Ramos (cell line): Measurements from ENCODE around the gene PNPLA1.

Experiments
- in situ Hi-C: fragments of 300-500 bp; cut with MboI; formaldehyde crosslinking; loops from one replicate; pipeline ENCODE4 v1.14.3; 2022; ENCODE audit warnings: low sequenced_read_pairs; ENCODE audit not compliant: unreplicated experiment

PNPLA1 gene

GRCh38 chr6:36280983-36281382 is 11.1 kb downstream of the PNPLA1 start:
- in situ Hi-C loops = no loop called here

- in situ Hi-C loops = no loop called here
Observed at GRCh38 chr6:36283608-36284007, 13.7 kb downstream of the PNPLA1 start.

GRCh38 chr6:36284359-36284758 is 14.5 kb downstream of the PNPLA1 start:
- in situ Hi-C loops = no loop called here

- in situ Hi-C loops = no loop called here
Observed at GRCh38 chr6:36285187-36285671, 15.4 kb downstream of the PNPLA1 start.

GRCh38 chr6:36285797-36286196 is 15.9 kb downstream of the PNPLA1 start:
- in situ Hi-C loops = no loop called here

- in situ Hi-C loops = no loop called here
Observed at GRCh38 chr6:36286858-36287257, 17.0 kb downstream of the PNPLA1 start.

GRCh38 chr6:36289281-36289878 is 19.5 kb downstream of the PNPLA1 start:
- in situ Hi-C loops = no loop called here

- in situ Hi-C loops = no loop called here
Observed at GRCh38 chr6:36290668-36291620, 21.1 kb downstream of the PNPLA1 start.

- in situ Hi-C loops = no loop called here
Observed at GRCh38 chr6:36292170-36292569, 22.3 kb downstream of the PNPLA1 start.

- in situ Hi-C loops = no loop called here
Observed at GRCh38 chr6:36296240-36296639, 26.4 kb downstream of the PNPLA1 start.

- in situ Hi-C loops = no loop called here
Observed at GRCh38 chr6:36297051-36297450, 27.2 kb downstream of the PNPLA1 start.

GRCh38 chr6:36297511-36297910 is 27.7 kb downstream of the PNPLA1 start:
- in situ Hi-C loops = no loop called here

GRCh38 chr6:36298027-36298426 is 28.2 kb downstream of the PNPLA1 start:
- in situ Hi-C loops = no loop called here

- in situ Hi-C loops = no loop called here
Observed at GRCh38 chr6:36301085-36301658, 31.3 kb downstream of the PNPLA1 start.

- in situ Hi-C loops = no loop called here
Observed at GRCh38 chr6:36301781-36302180, 31.9 kb downstream of the PNPLA1 start.

- in situ Hi-C loops = no loop called here
Observed at GRCh38 chr6:36302227-36302976, 32.5 kb downstream of the PNPLA1 start.

GRCh38 chr6:36305885-36306284 is 36.0 kb downstream of the PNPLA1 start:
- in situ Hi-C loops = no loop called here

- in situ Hi-C loops = no loop called here
Observed at GRCh38 chr6:36306375-36306774, 36.5 kb downstream of the PNPLA1 start.

GRCh38 chr6:36308514-36308913 is 38.7 kb downstream of the PNPLA1 start:
- in situ Hi-C loops = no loop called here

- in situ Hi-C loops = no loop called here
Observed at GRCh38 chr6:36309203-36309602, 39.3 kb downstream of the PNPLA1 start.
